GM12878 (cell line): Measurements from ENCODE around the gene SLC35E1. TPM values are rescaled to one million over a fixed set of nuclear protein-coding genes. Genes with fewer than 3 reads are reported as not detected.

Source experiments
- ATAC-seq: fragments of 200-7000 bp; cut with Tn5 transposase; 3 replicates; pipeline ENCODE4 v1.9.1; 2020; ENCODE audit warnings: mild to moderate bottlenecking, moderate library complexity
- BruUV-seq: library from RNA; stranded (reverse); fragments of 400-500 nt; replicated peaks from 2 replicates; lab custom pipeline; 2021; lab: Mats Ljungman, UMichigan
- CTCF ChIA-PET: fragments of 300-600 bp; sonication (Branson Sonifier 250); formaldehyde crosslinking; extraction: SDS; loops from one replicate; lab custom pipeline; 2021; ENCODE audit warnings: inconsistent platforms; lab: Yijun Ruan, JAX
- POLR2A ChIA-PET: fragments of 350-600 bp; formaldehyde crosslinking; extraction: SDS; loops from one replicate; lab custom pipeline; 2021; ENCODE audit warnings: inconsistent platforms; lab: Charles Lee
- RAD21 ChIA-PET: fragments of 300-600 bp; sonication (Branson Sonifier 250); formaldehyde crosslinking; loops from one replicate; lab custom pipeline; 2023; ENCODE audit warnings: antibody characterized with exemption; ENCODE audit not compliant: unreplicated experiment; lab: Charles Lee
- SMC1A ChIA-PET: fragments of 300-600 bp; sonication (Branson Sonifier 250); formaldehyde crosslinking; loops from one replicate; lab custom pipeline; 2023; ENCODE audit not compliant: unreplicated experiment, uncharacterized antibody; lab: Charles Lee
- DNase-seq: peaks from one replicate; pipeline ENCODE4 v3.0.0-alpha.2; 2011; ENCODE audit warnings: low read depth, low spot score
- FAIRE-seq: peaks from 3 replicates; lab custom pipeline; 2011; peaks lifted over from hg19 to GRCh38; lab: Jason Lieb, UNC
- H2AFZ ChIP-seq: 2 replicates; pipeline ENCODE4 v1.6.0; 2011; ENCODE audit warnings: low read depth, low read length, control low read depth; ENCODE audit not compliant: control insufficient read depth
- H3K27ac ChIP-seq: 2 replicates; pipeline ENCODE4 v1.5.1; 2011; ENCODE audit warnings: control low read depth; ENCODE audit not compliant: control insufficient read depth, insufficient read depth
- H3K27me3 ChIP-seq, 2 experiments: replicated peaks in 1 of 2; 2 replicates each; pipeline versions ENCODE4 v1.6.0 to v1.6.1; 2011; ENCODE audit warnings: low read length in 1 of 2; ENCODE audit not compliant: control insufficient read depth in 2 of 2, insufficient read depth in 2 of 2
- H3K36me3 ChIP-seq, 2 experiments: 2 replicates each; pipeline ENCODE4 v1.5.1; 2011; ENCODE audit warnings: low read length in 1 of 2; ENCODE audit not compliant: control insufficient read depth in 2 of 2, insufficient read depth in 2 of 2
- H3K4me1 ChIP-seq: 2 replicates; pipeline ENCODE4 v1.6.1; 2011; ENCODE audit warnings: mild to moderate bottlenecking, low read length, moderate library complexity, mixed read lengths; ENCODE audit not compliant: control insufficient read depth, insufficient read depth
- H3K4me2 ChIP-seq: 2 replicates; pipeline ENCODE4 v1.6.0; 2011; ENCODE audit warnings: control low read depth; ENCODE audit not compliant: control insufficient read depth, insufficient read depth
- H3K4me3 ChIP-seq: fragments of 200-600 bp; sonication (generic); 2 replicates; pipeline ENCODE4 v1.5.1; 2016
- H3K79me2 ChIP-seq: 2 replicates; pipeline ENCODE4 v1.6.0; 2011; ENCODE audit warnings: low read length; ENCODE audit not compliant: control insufficient read depth, insufficient read depth
- H3K9ac ChIP-seq: 2 replicates; pipeline ENCODE4 v1.8.0; 2011; ENCODE audit warnings: low read length, control low read depth, mixed read lengths; ENCODE audit not compliant: control insufficient read depth, insufficient read depth
- H3K9me3 ChIP-seq: replicated peaks from 3 replicates; pipeline ENCODE4 v1.5.1; 2011; ENCODE audit warnings: mild to moderate bottlenecking, low read length; ENCODE audit not compliant: control insufficient read depth, insufficient read depth
- H4K20me1 ChIP-seq: 2 replicates; pipeline ENCODE4 v1.6.0; 2011; ENCODE audit not compliant: control insufficient read depth, insufficient read depth
- CHD4 ChIP-seq: fragments of 200-600 bp; sonication (generic); IDR thresholded peaks from 2 replicates; pipeline ENCODE4 v1.6.1; 2016; ENCODE audit warnings: mild to moderate bottlenecking
- CREB1 ChIP-seq: IDR thresholded peaks from 2 replicates; pipeline ENCODE4 v1.6.1; 2012; ENCODE audit warnings: low read depth, mild to moderate bottlenecking, inconsistent platforms
- CREM ChIP-seq: IDR thresholded peaks from 2 replicates; pipeline ENCODE4 v1.6.1; 2014; ENCODE audit warnings: antibody characterized with exemption, low read depth
- DPF2 ChIP-seq: fragments of 450-650 bp; IDR thresholded peaks from 2 replicates; pipeline ENCODE4 v1.6.1; 2017; ENCODE audit warnings: mild to moderate bottlenecking
- FOS ChIP-seq: IDR thresholded peaks from 3 replicates; pipeline ENCODE4 v1.6.1; 2011; ENCODE audit warnings: borderline replicate concordance; ENCODE audit not compliant: insufficient read length; ENCODE audit errors: extremely low read depth
- HCFC1 ChIP-seq: fragments of 150-350 bp; IDR thresholded peaks from 2 replicates; pipeline ENCODE4 v1.6.1; 2014; ENCODE audit warnings: low read length
- HDAC2 ChIP-seq: fragments of 200-600 bp; sonication (generic); IDR thresholded peaks from 2 replicates; pipeline ENCODE4 v1.6.1; 2017
- JUND ChIP-seq: IDR thresholded peaks from 2 replicates; pipeline ENCODE4 v1.6.1; 2012; ENCODE audit warnings: low read depth, mild to moderate bottlenecking, low read length, improper control_type of control experiment, moderate library complexity
- NR2C1 ChIP-seq: fragments of 450-650 bp; IDR thresholded peaks from 2 replicates; pipeline ENCODE4 v1.6.1; 2017; ENCODE audit warnings: antibody characterized with exemption, mild to moderate bottlenecking, moderate library complexity
- NR2F1 ChIP-seq: fragments of 450-650 bp; conservative IDR thresholded peaks from 2 replicates; pipeline ENCODE4 v1.6.1; 2017; ENCODE audit warnings: mild to moderate bottlenecking
- POLR2A ChIP-seq: IDR thresholded peaks from 2 replicates; pipeline ENCODE4 v1.6.1; 2011; ENCODE audit warnings: low read depth, mild to moderate bottlenecking, low read length
- PRDM15 ChIP-seq: fragments of 450-650 bp; formaldehyde crosslinking; IDR thresholded peaks from 2 replicates; pipeline ENCODE4 v1.4.0; 2020; ENCODE audit warnings: mild to moderate bottlenecking, moderate library complexity
- RCOR1 ChIP-seq: conservative IDR thresholded peaks from 2 replicates; pipeline ENCODE4 v1.6.1; 2012; ENCODE audit warnings: low read depth, low read length, improper control_type of control experiment
- SREBF2 ChIP-seq: IDR thresholded peaks from 2 replicates; pipeline ENCODE4 v1.6.1; 2012; ENCODE audit warnings: mild to moderate bottlenecking, low read length
- SRF ChIP-seq, 2 experiments: IDR thresholded peaks; 2 replicates each; pipeline ENCODE4 v1.6.1; 2011; ENCODE audit warnings: low read depth in 2 of 2, low read length in 2 of 2, mild to moderate bottlenecking in 1 of 2, moderate library complexity in 1 of 2
- STAT1 ChIP-seq: fragments of 450-650 bp; conservative IDR thresholded peaks from 2 replicates; pipeline ENCODE4 v1.6.1; 2014; ENCODE audit warnings: antibody characterized with exemption, mild to moderate bottlenecking
- ZNF217 ChIP-seq: fragments of 450-650 bp; IDR thresholded peaks from 2 replicates; pipeline ENCODE4 v1.6.1; 2017; ENCODE audit warnings: antibody characterized with exemption, mild to moderate bottlenecking
- ZNF24 ChIP-seq: fragments of 450-650 bp; IDR thresholded peaks from 2 replicates; pipeline ENCODE4 v1.6.1; 2017; ENCODE audit warnings: antibody characterized with exemption, mild to moderate bottlenecking
- WGBS: methylation state at CpG from one replicate; pipeline ENCODE4 v1.1.6; 2016; ENCODE audit warnings: low lambda C conversion rate; ENCODE audit not compliant: insufficient replicate concordance, insufficient coverage; ENCODE audit errors: missing lambda C conversion rate; 5-methylcytosine and 5-hydroxymethylcytosine counted together
- in situ Hi-C: fragments of 300-500 bp; cut with MboI; formaldehyde crosslinking; loops from 9 replicates; pipeline ENCODE4 v1.14.3; 2018; ENCODE audit warnings: mixed read lengths
- intact Hi-C: fragments of 100-400 bp; cut with micrococcal nuclease; formaldehyde crosslinking; loops from one replicate; pipeline ENCODE4 v1.14.2; 2022; ENCODE audit not compliant: unreplicated experiment
- polyA plus RNA-seq, 11 experiments: library from polyadenylated mRNA; depleted of rRNA in 4 of 11; unstranded in 6 of 11; stranded (reverse) in 5 of 11; fragments of >200 nt; fragmentation: Nextera tagmentation in 4 of 11; fragmentation: Illumina TruSeq in 1 of 11; extraction: Ambion mirVana in 4 of 11; extraction: Trizol in 1 of 11; gene quantifications; 1 replicate in 1 of 11; 2 replicates in 10 of 11; pipeline versions ENCODE4 v1.2.1 to v1.2.3, GENCODE V29; 2011 to 2016; ENCODE audit warnings: inconsistent platforms in 2 of 11, missing spikeins in 2 of 11, low read depth in 1 of 11
- total RNA-seq, 4 experiments: library from RNA; depleted of rRNA in 3 of 4; stranded (reverse); fragments of >200 nt in 3 of 4; fragmentation: Illumina TruSeq in 1 of 4; extraction: Trizol in 1 of 4; gene quantifications; 2 replicates each; pipeline versions ENCODE4 v1.2.1 to v1.2.3, GENCODE V29; 2013 to 2021

SLC35E1 gene
- total and polyA plus RNA-seq, 10 of the 15 experiments (the other 5 are each of a cell fraction or from before 2014, with no cell fraction given) = 11.3 to 37.7 (median 22.1) TPM

DNA sequence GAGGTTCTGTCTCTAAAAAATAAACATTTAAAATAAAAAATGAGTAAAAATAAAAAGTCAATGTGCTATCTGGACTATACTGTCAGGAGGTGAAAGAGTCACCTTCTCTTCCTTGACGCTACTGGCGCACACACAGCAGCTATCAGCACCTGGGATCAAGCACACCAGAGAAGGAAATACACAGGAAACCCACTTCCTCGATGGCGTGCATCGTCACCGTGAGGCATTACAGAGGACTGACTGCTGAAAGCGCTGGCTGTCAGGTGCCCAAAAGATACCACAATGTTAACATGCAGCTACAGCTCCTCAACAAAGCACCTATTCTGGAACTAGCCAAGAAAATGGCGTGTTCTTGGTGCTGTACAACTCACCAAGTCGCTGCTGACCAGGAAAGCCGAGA lies 6.1 kb downstream of the SLC35E1 start:
- Histone ChIP-seq H3K27ac (no peak overlapping the region), H3K4me1 (peaks cover 7% of the 10 kb centered on the region), H3K4me3 (no peak overlapping the region), H3K79me2 (peaks cover 18% of the 10 kb centered on the region), H3K27me3 (no peaks in the 10 kb centered on the region), H3K4me2 (no peak overlapping the region), H3K9me3 (no peaks in the 10 kb centered on the region), H3K36me3 (peaks cover 8 to 61% of the 10 kb centered on the region in 2 experiments), H3K9ac (no peak overlapping the region), H2AFZ (no peak overlapping the region), H4K20me1 (peaks cover 3% of the 10 kb centered on the region; the same call in 1 of the 2 replicates)
- SMC1A ChIA-PET = no interaction called here
- no TSS peak for BruUV-seq
- WGBS = 32% methylated on average over 10 of the region's 10 CpGs
- in situ Hi-C loops = no loop called here
- intact Hi-C loops = no loop called here
- TF ChIP-seq JUND (no peak), POLR2A (peak; percentile 19; the same call in 1 of the 2 replicates)
- RAD21 ChIA-PET = no interaction called here
- no peak for DNase-seq
- no peak for ATAC-seq
- FAIRE-seq = no peak
- CTCF ChIA-PET = no interaction called here
- POLR2A ChIA-PET = interaction anchor here (1.2 kb wide), 1 partner anchor 17 kb away, joined by 3 read pairs; no protein-coding TSS in a partner anchor

GRCh38 chr19:16564842-16565241 lies 7.4 kb downstream of the SLC35E1 start:
- Histone ChIP-seq H3K27ac (no peak overlapping the region), H2AFZ (no peak overlapping the region), H3K36me3 (peaks cover 8 to 64% of the 10 kb centered on the region in 2 experiments), H3K4me3 (no peak overlapping the region), H3K4me1 (no peaks in the 10 kb centered on the region), H3K4me2 (no peak overlapping the region), H3K79me2 (peaks cover 5% of the 10 kb centered on the region), H4K20me1 (peaks cover 4% of the 10 kb centered on the region; the same call in 1 of the 2 replicates), H3K9ac (no peak overlapping the region), H3K9me3 (no peaks in the 10 kb centered on the region), H3K27me3 (no peaks in the 10 kb centered on the region)
- in situ Hi-C loops (no loop called here), intact Hi-C loops (no loop called here)
- ATAC-seq (no peak), DNase-seq (no peak), FAIRE-seq (no peak)
- CTCF ChIA-PET = no interaction called here
- 98% methylated on average over 6 of the region's 7 CpGs for WGBS
- SMC1A ChIA-PET = interaction anchor here (1.0 to 1.3 kb wide), 2 partner anchors 15 to 17 kb away, joined by 4 to 5 read pairs; no protein-coding TSS in a partner anchor
- BruUV-seq = no TSS peak
- RAD21 ChIA-PET = no interaction called here
- POLR2A ChIA-PET = interaction anchor here (0.6 to 0.9 kb wide), 2 partner anchors 18 to 22 kb away, joined by 3 read pairs; no protein-coding TSS in a partner anchor
- TF ChIP-seq STAT1 = no peak
- no peak for TF ChIP-seq HCFC1
- TF ChIP-seq SREBF2 = no peak
- TF ChIP-seq FOS = no peak
- TF ChIP-seq DPF2 = no peak
- no peak for TF ChIP-seq CREB1
- no peak for TF ChIP-seq HDAC2
- no peak for TF ChIP-seq CHD4
- TF ChIP-seq ZNF217 = no peak
- no peak for TF ChIP-seq NR2C1
- TF ChIP-seq ZNF24 = no peak
- no peak for TF ChIP-seq CREM
- no peak for TF ChIP-seq NR2F1
- no peak for TF ChIP-seq RCOR1
- no peak for TF ChIP-seq PRDM15 (CRISPR knock-in tag)
- TF ChIP-seq SRF (IDR thresholded peaks at IDR 0.05; ENCODE audit: low read depth in 2 of 2, low read length in 2 of 2) = no peak
